IMR-90 (cell line): ENCODE data around the gene MTMR2. TPM values are rescaled to one million over a fixed set of nuclear protein-coding genes. Genes with fewer than 3 reads are reported as not detected.

ENCODE experiments used
- ATAC-seq: fragments of 200-7000 bp; cut with Tn5 transposase; 2 replicates; pipeline ENCODE4 v1.9.1; 2020; ENCODE audit warnings: low read depth, mild to moderate bottlenecking, moderate library complexity
- BruUV-seq: library from RNA; stranded (reverse); fragments of 400-500 nt; replicated peaks from 2 replicates; lab custom pipeline; 2021; lab: Mats Ljungman, UMichigan
- CTCF ChIA-PET: fragments of 300-600 bp; formaldehyde crosslinking; extraction: SDS; loops from one replicate; lab custom pipeline; 2021; ENCODE audit warnings: antibody characterized with exemption; lab: Yijun Ruan, JAX
- POLR2A ChIA-PET: fragments of 300-600 bp; sonication (Branson Sonifier 250); formaldehyde crosslinking; loops from one replicate; lab custom pipeline; 2022; ENCODE audit warnings: antibody characterized with exemption; ENCODE audit not compliant: unreplicated experiment; lab: Charles Lee
- DNase-seq: peaks from one replicate; pipeline ENCODE4 v3.0.0; 2013
- H2AFZ ChIP-seq: replicated peaks from 2 replicates; pipeline ENCODE3; 2013; ENCODE audit warnings: low read length, mild to moderate bottlenecking; ENCODE audit not compliant: poor library complexity
- H2AK5ac ChIP-seq: 2 replicates; pipeline ENCODE4 v1.6.1; 2013; ENCODE audit warnings: low read depth, low read length, inconsistent platforms
- H2AK9ac ChIP-seq: replicated peaks from 2 replicates; pipeline ENCODE3; 2013; ENCODE audit warnings: mild to moderate bottlenecking, low read depth, low read length, moderate library complexity; ENCODE audit not compliant: poor library complexity
- H2BK120ac ChIP-seq: 2 replicates; pipeline ENCODE4 v1.6.1; 2013; ENCODE audit warnings: low read depth, low read length, inconsistent platforms
- H2BK15ac ChIP-seq: 3 replicates; pipeline ENCODE4 v1.6.1; 2013; ENCODE audit warnings: low read depth, low read length, inconsistent platforms
- H2BK20ac ChIP-seq: 2 replicates; pipeline ENCODE4 v1.6.1; 2013; ENCODE audit warnings: low read depth, mild to moderate bottlenecking, inconsistent platforms, low read length, moderate library complexity
- H2BK5ac ChIP-seq: 2 replicates; pipeline ENCODE4 v1.6.1; 2013; ENCODE audit warnings: mild to moderate bottlenecking, low read depth, low read length, inconsistent platforms; ENCODE audit not compliant: poor library complexity, severe bottlenecking
- H3K14ac ChIP-seq: replicated peaks from 2 replicates; pipeline ENCODE4 v1.6.1; 2013; ENCODE audit warnings: low read depth, low read length, inconsistent platforms
- H3K18ac ChIP-seq: 2 replicates; pipeline ENCODE4 v1.6.1; 2013; ENCODE audit warnings: low read depth, low read length, control low read depth
- H3K23ac ChIP-seq: 2 replicates; pipeline ENCODE4 v1.6.1; 2013; ENCODE audit warnings: low read depth, low read length, inconsistent platforms
- H3K27ac ChIP-seq: 2 replicates; pipeline ENCODE4 v1.5.1; 2013; ENCODE audit warnings: mild to moderate bottlenecking, control low read depth, low read length; ENCODE audit not compliant: insufficient read depth
- H3K27me3 ChIP-seq: 2 replicates; pipeline ENCODE4 v1.6.1; 2013; ENCODE audit warnings: low read length; ENCODE audit not compliant: control insufficient read depth, insufficient read depth
- H3K36me3 ChIP-seq: 2 replicates; pipeline ENCODE4 v1.6.1; 2013; ENCODE audit warnings: low read length, mixed read lengths; ENCODE audit not compliant: control insufficient read depth, insufficient read depth
- H3K4ac ChIP-seq: 2 replicates; pipeline ENCODE4 v1.6.1; 2013; ENCODE audit warnings: low read depth, low read length, inconsistent platforms
- H3K4me1 ChIP-seq: 2 replicates; pipeline ENCODE4 v1.6.1; 2013; ENCODE audit warnings: low read length, mixed read lengths; ENCODE audit not compliant: control insufficient read depth, insufficient read depth
- H3K4me2 ChIP-seq: 2 replicates; pipeline ENCODE4 v1.6.1; 2013; ENCODE audit warnings: low read depth, mild to moderate bottlenecking, control low read depth, low read length, moderate library complexity
- H3K4me3 ChIP-seq: 2 replicates; pipeline ENCODE4 v1.5.1; 2013; ENCODE audit warnings: low read depth, mild to moderate bottlenecking, control low read depth, low read length, moderate library complexity; ENCODE audit not compliant: insufficient read depth
- H3K56ac ChIP-seq: 2 replicates; pipeline ENCODE4 v1.6.1; 2013; ENCODE audit warnings: low read length, inconsistent platforms; ENCODE audit not compliant: insufficient read depth; ENCODE audit errors: extremely low read depth
- H3K79me1 ChIP-seq, 2 experiments: 2 replicates each; pipeline ENCODE4 v1.6.1; 2013; ENCODE audit warnings: low read length in 2 of 2, inconsistent platforms in 1 of 2, low read depth in 1 of 2
- H3K9ac ChIP-seq: 2 replicates; pipeline ENCODE4 v1.6.1; 2013; ENCODE audit warnings: low read depth, low read length, control low read depth
- H3K9me1 ChIP-seq: 2 replicates; pipeline ENCODE4 v1.6.1; 2013; ENCODE audit warnings: low read length, inconsistent platforms; ENCODE audit not compliant: insufficient read depth
- H3K9me3 ChIP-seq: 2 replicates; pipeline ENCODE4 v1.6.1; 2013; ENCODE audit warnings: low read length; ENCODE audit not compliant: control insufficient read depth, insufficient read depth
- H4K20me1 ChIP-seq: 2 replicates; pipeline ENCODE4 v1.6.1; 2013; ENCODE audit warnings: low read length, inconsistent platforms; ENCODE audit not compliant: insufficient read depth
- H4K5ac ChIP-seq: 2 replicates; pipeline ENCODE4 v1.6.1; 2013; ENCODE audit warnings: mild to moderate bottlenecking, low read depth, low read length, control low read depth
- H4K8ac ChIP-seq, 2 experiments: 2 replicates each; pipeline ENCODE4 v1.6.1; 2013; ENCODE audit warnings: low read depth in 2 of 2, low read length in 2 of 2, control low read depth in 1 of 2, inconsistent platforms in 1 of 2
- H4K91ac ChIP-seq: 2 replicates; pipeline ENCODE4 v1.6.1; 2013; ENCODE audit warnings: low read depth, low read length, inconsistent platforms; ENCODE audit not compliant: insufficient read depth
- BHLHE40 ChIP-seq: fragments of 150-350 bp; IDR thresholded peaks from 2 replicates; pipeline ENCODE4 v1.6.1; 2016; ENCODE audit warnings: mild to moderate bottlenecking, low read depth, low read length
- CEBPB ChIP-seq: IDR thresholded peaks from 2 replicates; pipeline ENCODE4 v1.6.1; 2012; ENCODE audit warnings: low read depth, low read length, improper control_type of control experiment
- CHD1 ChIP-seq: IDR thresholded peaks from 2 replicates; pipeline ENCODE4 v1.6.1; 2012; ENCODE audit warnings: low read depth, low read length, improper control_type of control experiment
- ELK1 ChIP-seq: fragments of 150-350 bp; IDR thresholded peaks from 2 replicates; pipeline ENCODE4 v1.6.1; 2016; ENCODE audit warnings: low read depth, mild to moderate bottlenecking, low read length, moderate library complexity, borderline replicate concordance
- FOS ChIP-seq: fragments of 150-350 bp; IDR thresholded peaks from 2 replicates; pipeline ENCODE4 v1.6.1; 2016; ENCODE audit warnings: low read depth, low read length
- MAFK ChIP-seq: IDR thresholded peaks from 2 replicates; pipeline ENCODE4 v1.6.1; 2012; ENCODE audit warnings: low read depth, low read length, improper control_type of control experiment
- MAZ ChIP-seq: IDR thresholded peaks from 2 replicates; pipeline ENCODE4 v1.6.1; 2012; ENCODE audit warnings: low read depth, mild to moderate bottlenecking, low read length, improper control_type of control experiment, moderate library complexity, borderline replicate concordance
- POLR2A ChIP-seq: IDR thresholded peaks from 2 replicates; pipeline ENCODE4 v1.6.1; 2012; ENCODE audit warnings: mild to moderate bottlenecking, low read depth, low read length
- RAD21 ChIP-seq: IDR thresholded peaks from 2 replicates; pipeline ENCODE4 v1.6.1; 2012; ENCODE audit warnings: low read length, improper control_type of control experiment
- SMC3 ChIP-seq: fragments of 150-350 bp; IDR thresholded peaks from 2 replicates; pipeline ENCODE4 v1.6.1; 2016; ENCODE audit warnings: low read depth, mild to moderate bottlenecking, antibody characterized with exemption, low read length, moderate library complexity
- WGBS, 2 experiments: methylation state at CpG; one replicate each; pipeline versions ENCODE4 v1.1.5 to v1.1.7; 2013; ENCODE audit warnings: missing lambda C conversion rate in 2 of 2; ENCODE audit not compliant: insufficient read length in 1 of 2; ENCODE audit errors: extremely low coverage in 2 of 2; 5-methylcytosine and 5-hydroxymethylcytosine counted together
- dilution Hi-C: fragments of 300-500 bp; cut with HindIII; formaldehyde crosslinking; loops from one replicate; pipeline ENCODE4 v1.14.3; 2018; ENCODE audit warnings: low sequenced_read_pairs; ENCODE audit not compliant: unreplicated experiment
- in situ Hi-C: fragments of 300-500 bp; cut with MboI; formaldehyde crosslinking; loops from 3 replicates; pipeline ENCODE4 v1.14.3; 2019; ENCODE audit warnings: low sequenced_read_pairs, inconsistent platforms, mixed read lengths
- intact Hi-C: fragments of 100-400 bp; cut with micrococcal nuclease; formaldehyde crosslinking; loops from 2 replicates; pipeline ENCODE4 v1.10.0; 2022
- polyA plus RNA-seq, 3 experiments: library from polyadenylated mRNA; depleted of rRNA; stranded (reverse); fragments of >200 nt; gene quantifications; 2 replicates each; pipeline ENCODE4 v1.2.3, GENCODE V29; 2012; ENCODE audit warnings: low replicate concordance in 1 of 3
- total RNA-seq: library from RNA; depleted of rRNA; stranded (reverse); fragments of >200 nt; gene quantifications from 2 replicates; pipeline ENCODE4 v1.2.3, GENCODE V29; 2012
- TF ChIP-seq, protein P1 (sequence below): conservative IDR thresholded peaks from 2 replicates; pipeline ENCODE4 v1.5.1; 2012; ENCODE audit warnings: mild to moderate bottlenecking, low read depth, low read length, improper control_type of control experiment

Gene MTMR2
- total and polyA plus RNA-seq, 2 of the 4 experiments (the other 2 are of a cell fraction), result 16.6 to 30.6 TPM

GRCh38 chr11:95968585-95968984 lies 44.7 kb upstream of the MTMR2 start:
- no peak overlapping the region for H3K4me2 ChIP-seq
- H4K91ac ChIP-seq, result no peak overlapping the region
- no peak overlapping the region for H2BK20ac ChIP-seq
- ATAC-seq, result no peak
- CTCF ChIA-PET, result interaction anchor here (1.7 kb wide), 1 partner anchor 12 kb away, joined by 5 read pairs; no protein-coding TSS in a partner anchor
- DNase-seq, result peak; percentile 12
- no peaks in the 10 kb centered on the region for H3K27me3 ChIP-seq
- H2AK9ac ChIP-seq, result no peak overlapping the region
- H2BK120ac ChIP-seq, result no peak overlapping the region
- POLR2A ChIA-PET, result no interaction called here
- no peak overlapping the region for H3K23ac ChIP-seq
- no TSS peak for BruUV-seq
- H2AFZ ChIP-seq, result no peak overlapping the region
- H4K20me1 ChIP-seq, result no peaks in the 10 kb centered on the region
- no peak overlapping the region for H3K4ac ChIP-seq
- TF ChIP-seq BHLHE40 (no peak), ELK1 (no peak), POLR2A (no peak), SMC3 (peak; percentile 30), CHD1 (no peak), FOS (no peak), MAFK (no peak), CEBPB (no peak), RAD21 (peak; percentile 37), MAZ (no peak)
- TF ChIP-seq, protein P1, sequence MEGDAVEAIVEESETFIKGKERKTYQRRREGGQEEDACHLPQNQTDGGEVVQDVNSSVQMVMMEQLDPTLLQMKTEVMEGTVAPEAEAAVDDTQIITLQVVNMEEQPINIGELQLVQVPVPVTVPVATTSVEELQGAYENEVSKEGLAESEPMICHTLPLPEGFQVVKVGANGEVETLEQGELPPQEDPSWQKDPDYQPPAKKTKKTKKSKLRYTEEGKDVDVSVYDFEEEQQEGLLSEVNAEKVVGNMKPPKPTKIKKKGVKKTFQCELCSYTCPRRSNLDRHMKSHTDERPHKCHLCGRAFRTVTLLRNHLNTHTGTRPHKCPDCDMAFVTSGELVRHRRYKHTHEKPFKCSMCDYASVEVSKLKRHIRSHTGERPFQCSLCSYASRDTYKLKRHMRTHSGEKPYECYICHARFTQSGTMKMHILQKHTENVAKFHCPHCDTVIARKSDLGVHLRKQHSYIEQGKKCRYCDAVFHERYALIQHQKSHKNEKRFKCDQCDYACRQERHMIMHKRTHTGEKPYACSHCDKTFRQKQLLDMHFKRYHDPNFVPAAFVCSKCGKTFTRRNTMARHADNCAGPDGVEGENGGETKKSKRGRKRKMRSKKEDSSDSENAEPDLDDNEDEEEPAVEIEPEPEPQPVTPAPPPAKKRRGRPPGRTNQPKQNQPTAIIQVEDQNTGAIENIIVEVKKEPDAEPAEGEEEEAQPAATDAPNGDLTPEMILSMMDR, result peak; percentile 30; the same call in 1 of the 2 replicates
- H3K27ac ChIP-seq, result no peak overlapping the region
- H3K9me3 ChIP-seq, result no peaks in the 10 kb centered on the region
- no peak overlapping the region for H3K18ac ChIP-seq
- dilution Hi-C loops (no loop called here), intact Hi-C loops (no loop called here), in situ Hi-C loops (no loop called here)
- no peak overlapping the region for H2BK5ac ChIP-seq
- H3K56ac ChIP-seq, result no peak overlapping the region
- no peaks in the 10 kb centered on the region for H3K4me1 ChIP-seq
- H3K36me3 ChIP-seq, result no peaks in the 10 kb centered on the region
- H3K14ac ChIP-seq, result no peak overlapping the region
- H3K4me3 ChIP-seq, result no peak overlapping the region
- WGBS, 2 experiments, result no CpG with 5 or more reads among the region's 1 CpG
- H4K5ac ChIP-seq, result no peak overlapping the region
- no peak overlapping the region for H3K9ac ChIP-seq
- peaks cover 3% of the 10 kb centered on the region; the same call in 1 of the 2 replicates for H3K9me1 ChIP-seq
- no peak overlapping the region for H2AK5ac ChIP-seq
- H3K79me1 ChIP-seq, result no peaks in the 10 kb centered on the region
- no peak overlapping the region for H2BK15ac ChIP-seq
- H4K8ac ChIP-seq, result no peak overlapping the region
